ENCODE results near the gene NIPSNAP3A.

DNA sequence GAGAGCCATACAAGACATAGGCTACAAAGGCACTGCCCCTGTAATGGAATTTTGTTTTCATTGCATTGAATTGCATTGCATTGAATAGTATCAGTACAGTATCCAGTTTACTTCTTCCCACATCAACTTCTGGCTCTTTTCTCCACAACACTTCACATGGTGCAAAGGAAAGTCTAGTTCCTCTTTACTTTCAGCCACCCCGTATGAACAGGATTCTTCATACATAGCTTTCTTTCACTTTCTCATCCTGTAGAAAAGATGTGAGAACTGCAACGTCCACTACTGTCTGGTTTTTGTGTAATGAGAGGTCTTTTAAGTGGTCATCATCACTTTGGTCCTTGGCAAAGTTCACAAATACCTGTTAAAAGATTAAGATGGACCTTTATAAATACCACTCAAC, 36.6 kb downstream of the NIPSNAP3A start:
- no peak for TF ChIP-seq CTCF (IDR thresholded peaks at IDR 0.05; ENCODE audit: insufficient read depth, low read length)
- no peak for TF ChIP-seq POLR2AphosphoS5 (IDR thresholded peaks at IDR 0.05; ENCODE audit: low read depth)

Data from HL-60 (cell line).